HG03558 (cell line): Measurements from ENCODE around the gene NR2E1.

Source experiments
- ATAC-seq: cut with Tn5 transposase; IDR thresholded peaks from one replicate; pipeline ENCODE4 v1.9.1; 2021; ENCODE audit warnings: moderate number of reproducible peaks; ENCODE audit not compliant: unreplicated experiment; ENCODE audit errors: extremely low read depth

The NR2E1 gene

GRCh38 chr6:108152446-108152845 is 13.4 kb upstream of the NR2E1 start:
- no peak for ATAC-seq

GRCh38 chr6:108156180-108156937 is 9.5 kb upstream of the NR2E1 start:
- ATAC-seq, result no peak

GRCh38 chr6:108156938-108157233 is 8.9 kb upstream of the NR2E1 start:
- no peak for ATAC-seq

- ATAC-seq, result no peak
Observed at GRCh38 chr6:108157234-108157980, 8.4 kb upstream of the NR2E1 start.

GRCh38 chr6:108157981-108158525 is 7.8 kb upstream of the NR2E1 start:
- no peak for ATAC-seq

- no peak for ATAC-seq
Observed at GRCh38 chr6:108159981-108160380, 5.8 kb upstream of the NR2E1 start.

- ATAC-seq, result no peak
Observed at GRCh38 chr6:108161724-108162282, 4.0 kb upstream of the NR2E1 start.

GRCh38 chr6:108163267-108163643 is 2.6 kb upstream of the NR2E1 start:
- no peak for ATAC-seq

- ATAC-seq, result no peak
Observed at GRCh38 chr6:108163644-108164542, 1.9 kb upstream of the NR2E1 start.

GRCh38 chr6:108164543-108164814 is 1.3 kb upstream of the NR2E1 start:
- ATAC-seq, result no peak

- ATAC-seq, result no peak
Observed at GRCh38 chr6:108164815-108165706, 761 bp upstream of the NR2E1 start.

- ATAC-seq, result no peak
Observed at GRCh38 chr6:108166664-108167448, 1.0 kb downstream of the NR2E1 start.

GRCh38 chr6:108167449-108168089 is 1.7 kb downstream of the NR2E1 start:
- no peak for ATAC-seq

GRCh38 chr6:108168090-108168463 is 2.3 kb downstream of the NR2E1 start:
- no peak for ATAC-seq

- no peak for ATAC-seq
Observed at GRCh38 chr6:108168501-108169463, 3.0 kb downstream of the NR2E1 start.

- no peak for ATAC-seq
Observed at GRCh38 chr6:108169464-108170331, 3.9 kb downstream of the NR2E1 start.
